Neural cell (in vitro differentiated cells): ENCODE data around the gene DSPP. TPM values are rescaled to one million over a fixed set of nuclear protein-coding genes. Genes with fewer than 3 reads are reported as not detected.

ENCODE experiments used
- H2AFZ ChIP-seq: fragments of 200-600, 300-800 bp; sonication (generic), shearing (Covaris generic); 2 replicates; pipeline ENCODE4 v1.6.0; 2014; ENCODE audit warnings: low read depth, mild to moderate bottlenecking, antibody characterized with exemption, low read length, moderate library complexity
- H3F3A ChIP-seq: fragments of 200-600 bp; shearing (Covaris generic); 2 replicates; pipeline ENCODE4 v1.6.1; 2016; ENCODE audit warnings: mild to moderate bottlenecking, moderate library complexity, mixed read lengths, antibody characterized with exemption, low read length; ENCODE audit not compliant: insufficient read depth, poor library complexity, severe bottlenecking
- H3K27ac ChIP-seq: fragments of 200-600, 300-800 bp; sonication (generic), shearing (Covaris generic); 2 replicates; pipeline ENCODE4 v1.5.1; 2014; ENCODE audit warnings: mild to moderate bottlenecking, low read length, moderate library complexity
- H3K27me3 ChIP-seq: fragments of 300-800, 200-600 bp; sonication (generic), shearing (Covaris generic); 2 replicates; pipeline ENCODE4 v1.6.0; 2014; ENCODE audit warnings: mild to moderate bottlenecking, low read depth, low read length, moderate library complexity; ENCODE audit not compliant: insufficient read depth
- H3K36me3 ChIP-seq: fragments of 300-800, 200-600 bp; sonication (generic), shearing (Covaris generic); 2 replicates; pipeline ENCODE4 v1.5.1; 2014; ENCODE audit warnings: mild to moderate bottlenecking, antibody characterized with exemption, low read length, moderate library complexity; ENCODE audit not compliant: insufficient read depth
- H3K4me2 ChIP-seq: fragments of 300-800, 200-600 bp; sonication (generic), shearing (Covaris generic); 2 replicates; pipeline ENCODE4 v1.6.0; 2014; ENCODE audit warnings: mild to moderate bottlenecking, low read length
- H3K4me3 ChIP-seq: fragments of 300-800, 200-600 bp; sonication (generic), shearing (Covaris generic); 2 replicates; pipeline ENCODE4 v1.5.1; 2014; ENCODE audit warnings: mild to moderate bottlenecking, low read length, moderate library complexity
- H3K79me2 ChIP-seq: fragments of 200-600 bp; shearing (Covaris generic); replicated peaks from 2 replicates; pipeline ENCODE4 v1.6.0; 2014; ENCODE audit warnings: mild to moderate bottlenecking, low read length, moderate library complexity; ENCODE audit not compliant: insufficient read depth
- H3K9ac ChIP-seq: fragments of 300-800, 200-600 bp; sonication (generic), shearing (Covaris generic); 2 replicates; pipeline ENCODE4 v1.6.1; 2016; ENCODE audit warnings: mild to moderate bottlenecking, low read length, mixed read lengths
- H3K9me2 ChIP-seq: fragments of 200-600 bp; shearing (Covaris generic); 2 replicates; pipeline ENCODE4 v1.6.1; 2016; ENCODE audit warnings: mild to moderate bottlenecking, low read length, mixed read lengths; ENCODE audit not compliant: insufficient read depth
- H3K9me3 ChIP-seq: fragments of 200-600, 300-800 bp; sonication (generic), shearing (Covaris generic); 2 replicates; pipeline ENCODE4 v1.6.1; 2016; ENCODE audit warnings: mild to moderate bottlenecking, mixed run types, low read length, moderate library complexity, mixed read lengths
- H4K20me1 ChIP-seq: fragments of 200-600 bp; shearing (Covaris generic); 2 replicates; pipeline ENCODE4 v1.6.1; 2016; ENCODE audit warnings: mild to moderate bottlenecking, mixed run types; ENCODE audit not compliant: insufficient read depth
- CTCF ChIP-seq: fragments of 450-650 bp; IDR thresholded peaks from 2 replicates; pipeline ENCODE4 v1.5.1; 2014; ENCODE audit warnings: antibody characterized with exemption, mild to moderate bottlenecking, moderate library complexity; ENCODE audit not compliant: poor library complexity, severe bottlenecking
- EP300 ChIP-seq: fragments of 450-650 bp; conservative IDR thresholded peaks from 2 replicates; pipeline ENCODE4 v1.6.1; 2014; ENCODE audit warnings: antibody characterized with exemption, mild to moderate bottlenecking, moderate library complexity; ENCODE audit not compliant: poor library complexity, severe bottlenecking
- EZH2 ChIP-seq: fragments of 200-600, 300-800 bp; shearing (Covaris generic), sonication (generic); IDR thresholded peaks from 2 replicates; pipeline ENCODE4 v1.6.1; 2014; ENCODE audit warnings: antibody characterized with exemption, low read length, borderline replicate concordance, mild to moderate bottlenecking; ENCODE audit not compliant: insufficient read depth, poor library complexity, severe bottlenecking
- MXI1 ChIP-seq: fragments of 450-650 bp; conservative IDR thresholded peaks from 2 replicates; pipeline ENCODE4 v1.6.1; 2014; ENCODE audit warnings: antibody characterized with exemption, mild to moderate bottlenecking; ENCODE audit not compliant: poor library complexity, severe bottlenecking
- POLR2AphosphoS5 ChIP-seq: IDR thresholded peaks from 2 replicates; pipeline ENCODE4 v1.6.1; 2012
- RAD21 ChIP-seq: fragments of 450-650 bp; conservative IDR thresholded peaks from 2 replicates; pipeline ENCODE4 v1.6.1; 2014; ENCODE audit warnings: antibody characterized with exemption, mild to moderate bottlenecking, moderate library complexity
- REST ChIP-seq: IDR thresholded peaks from 2 replicates; pipeline ENCODE4 v1.6.1; 2012; ENCODE audit warnings: borderline replicate concordance
- SMC3 ChIP-seq: fragments of 450-650 bp; conservative IDR thresholded peaks from 2 replicates; pipeline ENCODE4 v1.6.1; 2014; ENCODE audit warnings: antibody characterized with exemption, mild to moderate bottlenecking, moderate library complexity; ENCODE audit not compliant: poor library complexity
- TAF1 ChIP-seq: IDR thresholded peaks from 2 replicates; pipeline ENCODE4 v1.6.1; 2012; ENCODE audit warnings: low read depth
- polyA plus RNA-seq: library from polyadenylated mRNA; depleted of rRNA; stranded (reverse); fragments of >200 nt; gene quantifications from 2 replicates; pipeline ENCODE4 v1.2.3, GENCODE V29; 2014

The DSPP gene
- polyA plus RNA-seq, 1 donor from 2014 or later: not detected

- Histone ChIP-seq H3K4me3 (no peak overlapping the region), H3K9me2 (no peaks in the 10 kb centered on the region), H4K20me1 (no peaks in the 10 kb centered on the region), H2AFZ (no peak overlapping the region), H3K27ac (no peak overlapping the region), H3K79me2 (no peaks in the 10 kb centered on the region), H3K36me3 (no peaks in the 10 kb centered on the region), H3K9ac (no peak overlapping the region), H3F3A (no peaks in the 10 kb centered on the region), H3K9me3 (no peaks in the 10 kb centered on the region), H3K4me2 (no peak overlapping the region), H3K27me3 (no peaks in the 10 kb centered on the region)
- TF ChIP-seq REST (no peak), SMC3 (no peak), POLR2AphosphoS5 (no peak), EZH2 (no peak), MXI1 (no peak), TAF1 (no peak), CTCF (no peak)
Measured at GRCh38 chr4:87566276-87566675, 42.1 kb upstream of the DSPP start.

GRCh38 chr4:87567191-87567590 is 41.1 kb upstream of the DSPP start:
- Histone ChIP-seq H3K9ac (no peak overlapping the region), H3K9me3 (no peaks in the 10 kb centered on the region), H4K20me1 (no peaks in the 10 kb centered on the region), H2AFZ (no peak overlapping the region), H3K27me3 (no peaks in the 10 kb centered on the region), H3K4me2 (no peak overlapping the region), H3F3A (no peaks in the 10 kb centered on the region), H3K27ac (no peak overlapping the region), H3K36me3 (no peaks in the 10 kb centered on the region), H3K79me2 (no peaks in the 10 kb centered on the region), H3K4me3 (no peak overlapping the region), H3K9me2 (no peaks in the 10 kb centered on the region)
- no peak for TF ChIP-seq TAF1
- no peak for TF ChIP-seq RAD21
- TF ChIP-seq CTCF: no peak
- no peak for TF ChIP-seq REST
- TF ChIP-seq MXI1: no peak
- no peak for TF ChIP-seq SMC3
- TF ChIP-seq EP300: no peak
- TF ChIP-seq EZH2: no peak
- no peak for TF ChIP-seq POLR2AphosphoS5
